MCF 10A (cell line): Measurements from ENCODE around the gene CEP131. TPM values are rescaled to one million over a fixed set of nuclear protein-coding genes. Genes with fewer than 3 reads are reported as not detected.

Experiments
- BruUV-seq: library from RNA; stranded (reverse); fragments of 400-500 nt; replicated peaks from 2 replicates; lab custom pipeline; 2021; lab: Mats Ljungman, UMichigan
- CTCF ChIA-PET: fragments of 300-600 bp; sonication (Branson Sonifier 250); formaldehyde crosslinking; extraction: SDS; loops from one replicate; lab custom pipeline; 2021; ENCODE audit warnings: antibody characterized with exemption, inconsistent platforms; lab: Yijun Ruan, JAX
- POLR2A ChIA-PET: fragments of 300-600, 350-650 bp; sonication (Branson Sonifier 250); formaldehyde crosslinking; extraction: SDS; loops from one replicate; lab custom pipeline; 2020; ENCODE audit warnings: antibody characterized with exemption, inconsistent platforms; lab: Yijun Ruan, JAX
- DNase-seq: peaks from one replicate; pipeline ENCODE4 v3.0.0-alpha.2; 2018; ENCODE audit not compliant: unreplicated experiment
- H3K27ac Mint-ChIP-seq: one replicate; pipeline ENCODE4 v1.8.0; 2022; ENCODE audit warnings: mild to moderate bottlenecking, low read depth, mixed read lengths; ENCODE audit not compliant: unreplicated experiment
- H3K27me3 Mint-ChIP-seq: one replicate; pipeline ENCODE4 v1.8.0; 2022; ENCODE audit warnings: mixed read lengths; ENCODE audit not compliant: insufficient read depth, unreplicated experiment
- H3K36me3 Mint-ChIP-seq: one replicate; pipeline ENCODE4 v1.8.0; 2022; ENCODE audit warnings: mild to moderate bottlenecking, moderate library complexity, mixed read lengths; ENCODE audit not compliant: insufficient read depth, unreplicated experiment
- H3K4me1 Mint-ChIP-seq: one replicate; pipeline ENCODE4 v1.8.0; 2022; ENCODE audit warnings: mixed read lengths; ENCODE audit not compliant: insufficient read depth, unreplicated experiment
- H3K4me3 Mint-ChIP-seq: one replicate; pipeline ENCODE4 v1.8.0; 2022; ENCODE audit warnings: mild to moderate bottlenecking, moderate library complexity, mixed read lengths; ENCODE audit not compliant: unreplicated experiment
- H3K9me3 Mint-ChIP-seq: one replicate; pipeline ENCODE4 v1.8.0; 2022; ENCODE audit warnings: mixed read lengths; ENCODE audit not compliant: unreplicated experiment
- intact Hi-C: fragments of 100-400 bp; cut with micrococcal nuclease; formaldehyde crosslinking; loops from 2 replicates; pipeline ENCODE4 v1.14.1; 2022
- total RNA-seq: library from RNA; stranded (reverse); gene quantifications from 2 replicates; pipeline ENCODE4 v1.2.3, GENCODE V29; 2022
- TF ChIP-seq, protein P1 (sequence below): fragments of 200-600 bp; IDR thresholded peaks from one replicate; pipeline ENCODE4 v1.8.0; 2022; ENCODE audit warnings: antibody characterized with exemption, mild to moderate bottlenecking; ENCODE audit not compliant: unreplicated experiment

The CEP131 gene
- total RNA-seq, 1 experiment from 2014 or later = 9.5 TPM

- CTCF ChIA-PET = no interaction called here
- Mint-ChIP-seq H3K4me1 (no peaks in the 10 kb centered on the region), H3K27me3 (no peaks in the 10 kb centered on the region), H3K4me3 (no peak overlapping the region), H3K27ac (no peak overlapping the region), H3K9me3 (no peaks in the 10 kb centered on the region), H3K36me3 (no peaks in the 10 kb centered on the region)
- no peak for DNase-seq
- intact Hi-C loops = no loop called here
- BruUV-seq = no TSS peak
- POLR2A ChIA-PET = no interaction called here
- TF ChIP-seq, protein P1, sequence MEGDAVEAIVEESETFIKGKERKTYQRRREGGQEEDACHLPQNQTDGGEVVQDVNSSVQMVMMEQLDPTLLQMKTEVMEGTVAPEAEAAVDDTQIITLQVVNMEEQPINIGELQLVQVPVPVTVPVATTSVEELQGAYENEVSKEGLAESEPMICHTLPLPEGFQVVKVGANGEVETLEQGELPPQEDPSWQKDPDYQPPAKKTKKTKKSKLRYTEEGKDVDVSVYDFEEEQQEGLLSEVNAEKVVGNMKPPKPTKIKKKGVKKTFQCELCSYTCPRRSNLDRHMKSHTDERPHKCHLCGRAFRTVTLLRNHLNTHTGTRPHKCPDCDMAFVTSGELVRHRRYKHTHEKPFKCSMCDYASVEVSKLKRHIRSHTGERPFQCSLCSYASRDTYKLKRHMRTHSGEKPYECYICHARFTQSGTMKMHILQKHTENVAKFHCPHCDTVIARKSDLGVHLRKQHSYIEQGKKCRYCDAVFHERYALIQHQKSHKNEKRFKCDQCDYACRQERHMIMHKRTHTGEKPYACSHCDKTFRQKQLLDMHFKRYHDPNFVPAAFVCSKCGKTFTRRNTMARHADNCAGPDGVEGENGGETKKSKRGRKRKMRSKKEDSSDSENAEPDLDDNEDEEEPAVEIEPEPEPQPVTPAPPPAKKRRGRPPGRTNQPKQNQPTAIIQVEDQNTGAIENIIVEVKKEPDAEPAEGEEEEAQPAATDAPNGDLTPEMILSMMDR = no peak
These were observed 63.0 kb downstream of the CEP131 start for GRCh38 chr17:81159611-81160265.

DNA sequence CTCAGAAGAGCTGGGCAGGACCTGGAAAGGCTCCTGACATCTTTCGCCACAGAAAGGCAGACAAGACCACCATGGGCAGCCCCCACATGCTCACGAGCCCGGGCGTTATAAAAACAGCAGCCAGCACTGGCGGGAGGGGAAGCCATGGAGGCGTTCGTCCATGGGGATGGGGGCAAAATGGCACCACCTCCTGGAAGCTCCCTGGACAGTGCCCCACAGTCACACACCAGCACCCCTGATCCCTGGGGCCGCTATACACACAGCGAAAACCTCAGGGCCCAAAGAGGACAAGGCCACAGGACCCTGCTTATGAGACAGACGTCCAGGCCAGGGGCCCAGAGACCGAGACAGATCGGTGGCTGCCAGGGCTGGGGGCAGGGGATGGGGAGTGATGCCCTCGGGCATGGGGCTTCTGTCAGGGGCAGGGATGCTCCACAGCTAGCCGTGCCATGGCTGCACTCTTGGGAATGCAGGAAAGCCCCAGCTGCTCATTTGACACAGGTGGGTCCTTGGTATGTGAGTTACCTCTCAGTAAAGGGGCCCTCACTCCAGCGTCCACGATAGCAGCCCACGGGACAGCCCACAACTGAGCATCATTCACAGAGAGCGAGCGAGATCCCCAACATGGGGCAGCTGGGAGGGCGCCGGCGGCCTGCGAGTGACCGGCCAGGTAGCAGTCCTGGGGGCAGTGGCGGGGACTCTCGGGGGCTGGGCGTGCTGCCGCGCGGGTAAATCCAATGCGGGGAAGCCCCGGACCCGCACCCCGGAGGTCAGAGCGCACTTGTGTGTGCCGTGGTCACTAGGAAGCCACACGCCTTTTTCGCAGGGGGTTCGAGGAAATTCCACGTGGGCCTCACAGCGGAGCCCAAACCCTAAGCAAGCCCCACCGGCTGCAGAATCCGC is 63.8 kb downstream of the CEP131 start:
- no peaks in the 10 kb centered on the region for H3K9me3 Mint-ChIP-seq
- ChIA-PET CTCF (interaction anchor here (0.5 to 0.6 kb wide), 2 partner anchors 9 to 19 kb away, joined by 3 to 4 read pairs; no protein-coding TSS in a partner anchor), POLR2A (no interaction called here)
- TF ChIP-seq, protein P1 = no peak
- intact Hi-C loops = no loop called here
- no peak overlapping the region for H3K4me3 Mint-ChIP-seq
- H3K36me3 Mint-ChIP-seq = no peaks in the 10 kb centered on the region
- no peak overlapping the region for H3K27ac Mint-ChIP-seq
- H3K27me3 Mint-ChIP-seq = no peaks in the 10 kb centered on the region
- H3K4me1 Mint-ChIP-seq = no peaks in the 10 kb centered on the region
- DNase-seq = no peak
- no TSS peak for BruUV-seq

DNA sequence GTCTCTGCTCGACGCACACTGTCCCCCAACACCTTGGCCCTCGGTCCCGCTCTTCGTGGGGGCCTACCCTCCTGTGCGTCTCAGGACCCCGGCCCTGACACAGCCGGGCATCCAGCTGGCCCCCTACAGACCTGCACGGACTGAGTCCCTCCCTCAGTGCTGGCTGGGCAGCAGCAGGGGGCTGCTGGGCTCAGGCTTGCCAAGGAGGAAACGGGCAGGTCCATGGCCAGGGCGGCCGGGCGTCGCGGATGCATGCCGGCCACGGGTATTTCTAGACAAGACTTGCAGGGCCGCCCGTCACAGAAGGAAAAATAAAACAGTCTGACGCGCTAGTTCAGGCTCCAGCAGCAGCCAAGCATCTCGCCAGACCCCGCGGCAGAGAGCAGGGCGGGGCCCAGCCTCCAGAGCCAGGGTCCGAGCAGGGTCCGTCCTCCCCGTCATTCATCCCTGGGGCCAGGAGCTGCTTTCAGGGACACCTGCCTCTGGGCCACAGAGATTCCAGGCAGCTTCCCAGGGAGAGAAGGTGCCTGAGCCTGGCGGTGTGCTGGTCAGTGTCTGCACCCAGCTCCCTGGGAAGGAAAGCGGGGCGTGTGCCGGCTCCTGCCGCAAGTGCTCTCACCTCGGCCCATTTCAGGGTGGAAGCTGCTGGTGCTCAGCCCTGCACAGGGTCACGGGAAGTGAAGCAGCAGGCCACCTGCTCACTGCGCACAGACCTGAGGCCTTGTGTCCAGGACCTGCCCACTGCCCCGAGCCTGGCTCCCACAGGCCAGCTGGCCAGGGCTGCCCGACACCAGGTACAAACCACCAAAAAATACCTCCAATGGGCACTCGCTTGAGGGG is 64.7 kb downstream of the CEP131 start:
- Mint-ChIP-seq H3K4me3 (no peak overlapping the region), H3K27me3 (no peaks in the 10 kb centered on the region), H3K36me3 (no peaks in the 10 kb centered on the region), H3K9me3 (no peaks in the 10 kb centered on the region), H3K4me1 (no peaks in the 10 kb centered on the region), H3K27ac (no peak overlapping the region)
- intact Hi-C loops = no loop called here
- ChIA-PET POLR2A (no interaction called here), CTCF (interaction anchor here (0.5 to 0.7 kb wide), 3 partner anchors 18 to 321 kb away, joined by 3 to 4 read pairs (median 3); no protein-coding TSS in a partner anchor)
- TF ChIP-seq, protein P1 = no peak
- BruUV-seq = no TSS peak
- no peak for DNase-seq
